GM12878 (cell line): ENCODE measurements around the gene NNMT. TPM values are rescaled to one million over a fixed set of nuclear protein-coding genes. Genes with fewer than 3 reads are reported as not detected.

Experiments
- ATAC-seq: fragments of 200-7000 bp; cut with Tn5 transposase; 3 replicates; pipeline ENCODE4 v1.9.1; 2020; ENCODE audit warnings: mild to moderate bottlenecking, moderate library complexity
- BruUV-seq: library from RNA; stranded (reverse); fragments of 400-500 nt; replicated peaks from 2 replicates; lab custom pipeline; 2021; lab: Mats Ljungman, UMichigan
- CTCF ChIA-PET: fragments of 300-600 bp; sonication (Branson Sonifier 250); formaldehyde crosslinking; extraction: SDS; loops from one replicate; lab custom pipeline; 2021; ENCODE audit warnings: inconsistent platforms; lab: Yijun Ruan, JAX
- POLR2A ChIA-PET: fragments of 350-600 bp; formaldehyde crosslinking; extraction: SDS; loops from one replicate; lab custom pipeline; 2021; ENCODE audit warnings: inconsistent platforms; lab: Charles Lee
- RAD21 ChIA-PET: fragments of 300-600 bp; sonication (Branson Sonifier 250); formaldehyde crosslinking; loops from one replicate; lab custom pipeline; 2023; ENCODE audit warnings: antibody characterized with exemption; ENCODE audit not compliant: unreplicated experiment; lab: Charles Lee
- SMC1A ChIA-PET: fragments of 300-600 bp; sonication (Branson Sonifier 250); formaldehyde crosslinking; loops from one replicate; lab custom pipeline; 2023; ENCODE audit not compliant: unreplicated experiment, uncharacterized antibody; lab: Charles Lee
- DNase-seq: peaks from one replicate; pipeline ENCODE4 v3.0.0-alpha.2; 2011; ENCODE audit warnings: low read depth, low spot score
- FAIRE-seq: peaks from 3 replicates; lab custom pipeline; 2011; peaks lifted over from hg19 to GRCh38; lab: Jason Lieb, UNC
- H2AFZ ChIP-seq: 2 replicates; pipeline ENCODE4 v1.6.0; 2011; ENCODE audit warnings: low read depth, low read length, control low read depth; ENCODE audit not compliant: control insufficient read depth
- H3K27ac ChIP-seq: 2 replicates; pipeline ENCODE4 v1.5.1; 2011; ENCODE audit warnings: control low read depth; ENCODE audit not compliant: control insufficient read depth, insufficient read depth
- H3K27me3 ChIP-seq, 2 experiments: replicated peaks in 1 of 2; 2 replicates each; pipeline versions ENCODE4 v1.6.0 to v1.6.1; 2011; ENCODE audit warnings: low read length in 1 of 2; ENCODE audit not compliant: control insufficient read depth in 2 of 2, insufficient read depth in 2 of 2
- H3K36me3 ChIP-seq, 2 experiments: 2 replicates each; pipeline ENCODE4 v1.5.1; 2011; ENCODE audit warnings: low read length in 1 of 2; ENCODE audit not compliant: control insufficient read depth in 2 of 2, insufficient read depth in 2 of 2
- H3K4me1 ChIP-seq: 2 replicates; pipeline ENCODE4 v1.6.1; 2011; ENCODE audit warnings: mild to moderate bottlenecking, low read length, moderate library complexity, mixed read lengths; ENCODE audit not compliant: control insufficient read depth, insufficient read depth
- H3K4me2 ChIP-seq: 2 replicates; pipeline ENCODE4 v1.6.0; 2011; ENCODE audit warnings: control low read depth; ENCODE audit not compliant: control insufficient read depth, insufficient read depth
- H3K4me3 ChIP-seq: fragments of 200-600 bp; sonication (generic); 2 replicates; pipeline ENCODE4 v1.5.1; 2016
- H3K79me2 ChIP-seq: 2 replicates; pipeline ENCODE4 v1.6.0; 2011; ENCODE audit warnings: low read length; ENCODE audit not compliant: control insufficient read depth, insufficient read depth
- H3K9ac ChIP-seq: 2 replicates; pipeline ENCODE4 v1.8.0; 2011; ENCODE audit warnings: low read length, control low read depth, mixed read lengths; ENCODE audit not compliant: control insufficient read depth, insufficient read depth
- H3K9me3 ChIP-seq: replicated peaks from 3 replicates; pipeline ENCODE4 v1.5.1; 2011; ENCODE audit warnings: mild to moderate bottlenecking, low read length; ENCODE audit not compliant: control insufficient read depth, insufficient read depth
- H4K20me1 ChIP-seq: 2 replicates; pipeline ENCODE4 v1.6.0; 2011; ENCODE audit not compliant: control insufficient read depth, insufficient read depth
- MXI1 ChIP-seq: fragments of 150-350 bp; IDR thresholded peaks from 2 replicates; pipeline ENCODE4 v1.6.1; 2011; ENCODE audit warnings: low read depth, mild to moderate bottlenecking, inconsistent platforms, low read length, improper control_type of control experiment
- MYB ChIP-seq: fragments of 150-350 bp; IDR thresholded peaks from 2 replicates; pipeline ENCODE4 v1.6.1; 2014; ENCODE audit warnings: mild to moderate bottlenecking, low read depth, low read length, borderline replicate concordance
- SREBF2 ChIP-seq: IDR thresholded peaks from 2 replicates; pipeline ENCODE4 v1.6.1; 2012; ENCODE audit warnings: mild to moderate bottlenecking, low read length
- ZNF384 ChIP-seq: IDR thresholded peaks from 2 replicates; pipeline ENCODE4 v1.6.1; 2012; ENCODE audit warnings: low read depth, mild to moderate bottlenecking, low read length, improper control_type of control experiment, borderline replicate concordance
- WGBS: methylation state at CpG from one replicate; pipeline ENCODE4 v1.1.6; 2016; ENCODE audit warnings: low lambda C conversion rate; ENCODE audit not compliant: insufficient replicate concordance, insufficient coverage; ENCODE audit errors: missing lambda C conversion rate; 5-methylcytosine and 5-hydroxymethylcytosine counted together
- in situ Hi-C: fragments of 300-500 bp; cut with MboI; formaldehyde crosslinking; loops from 9 replicates; pipeline ENCODE4 v1.14.3; 2018; ENCODE audit warnings: mixed read lengths
- intact Hi-C: fragments of 100-400 bp; cut with micrococcal nuclease; formaldehyde crosslinking; loops from one replicate; pipeline ENCODE4 v1.14.2; 2022; ENCODE audit not compliant: unreplicated experiment
- polyA plus RNA-seq, 11 experiments: library from polyadenylated mRNA; depleted of rRNA in 4 of 11; unstranded in 6 of 11; stranded (reverse) in 5 of 11; fragments of >200 nt; fragmentation: Nextera tagmentation in 4 of 11; fragmentation: Illumina TruSeq in 1 of 11; extraction: Ambion mirVana in 4 of 11; extraction: Trizol in 1 of 11; gene quantifications; 1 replicate in 1 of 11; 2 replicates in 10 of 11; pipeline versions ENCODE4 v1.2.1 to v1.2.3, GENCODE V29; 2011 to 2016; ENCODE audit warnings: inconsistent platforms in 2 of 11, missing spikeins in 2 of 11, low read depth in 1 of 11
- total RNA-seq, 4 experiments: library from RNA; depleted of rRNA in 3 of 4; stranded (reverse); fragments of >200 nt in 3 of 4; fragmentation: Illumina TruSeq in 1 of 4; extraction: Trizol in 1 of 4; gene quantifications; 2 replicates each; pipeline versions ENCODE4 v1.2.1 to v1.2.3, GENCODE V29; 2013 to 2021
- TF ChIP-seq, protein P1 (sequence below): fragments of 450-650 bp; IDR thresholded peaks from 2 replicates; pipeline ENCODE4 v1.6.1; 2017; ENCODE audit warnings: low read depth, mild to moderate bottlenecking, moderate library complexity
- TF ChIP-seq, protein P2 (sequence below): IDR thresholded peaks from 2 replicates; pipeline ENCODE4 v1.6.1; 2011; ENCODE audit warnings: low read depth, low read length, improper control_type of control experiment, borderline replicate concordance
- TF ChIP-seq, protein P3 (sequence below): fragments of 450-650 bp; IDR thresholded peaks from 2 replicates; pipeline ENCODE4 v1.6.1; 2018; ENCODE audit warnings: borderline replicate concordance, mild to moderate bottlenecking; ENCODE audit not compliant: partially characterized antibody
- TF ChIP-seq, protein P4 (sequence below): IDR thresholded peaks from 2 replicates; pipeline ENCODE4 v1.6.1; 2012; ENCODE audit warnings: low read depth, low read length, improper control_type of control experiment

Gene NNMT
- total and polyA plus RNA-seq, 10 of the 15 experiments (the other 5 are each of a cell fraction or from before 2014, with no cell fraction given), result 0.46 TPM; not detected in 9

DNA sequence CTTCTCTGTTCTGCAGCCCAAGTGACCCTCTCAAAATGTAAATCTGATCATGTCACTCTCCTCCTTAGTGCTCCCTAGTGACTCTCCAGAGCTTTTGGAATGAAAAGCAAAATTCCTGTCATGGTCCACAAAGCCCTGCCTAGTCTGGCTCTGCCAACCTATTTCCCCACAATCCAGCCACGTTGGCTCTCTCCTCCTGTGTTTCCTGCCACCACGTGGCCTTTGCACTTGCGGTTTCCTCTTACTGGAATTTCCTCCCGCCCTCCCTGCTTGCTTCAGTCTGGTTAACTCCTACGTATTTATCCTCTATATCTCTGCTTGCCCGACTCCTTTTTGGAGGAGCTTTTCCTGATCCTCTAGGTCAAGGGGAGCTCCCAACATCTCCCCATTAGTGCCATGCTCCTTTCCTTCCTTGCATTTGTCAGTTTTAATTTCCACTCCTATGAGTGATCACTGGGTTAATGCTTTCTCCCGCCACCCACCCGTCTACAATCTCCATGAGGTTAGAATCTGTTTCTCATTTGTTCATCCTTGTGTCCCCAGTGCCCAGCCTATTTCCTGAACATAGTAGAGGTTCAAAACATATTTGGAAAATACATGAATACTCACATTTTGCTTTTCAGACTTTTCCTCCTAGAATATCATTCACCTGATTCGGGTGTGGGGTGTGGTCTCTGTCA is 11.5 kb downstream of the NNMT start:
- peaks cover 2 to 5% of the 10 kb centered on the region in 2 experiments; a peak in 3 of 4 replicates for H3K27me3 ChIP-seq
- SMC1A ChIA-PET, result interaction anchor here (0.8 to 1.4 kb wide), 2 partner anchors 47 to 73 kb away, joined by 3 to 4 read pairs; no protein-coding TSS in a partner anchor
- no peak for TF ChIP-seq MYB
- TF ChIP-seq, protein P1, sequence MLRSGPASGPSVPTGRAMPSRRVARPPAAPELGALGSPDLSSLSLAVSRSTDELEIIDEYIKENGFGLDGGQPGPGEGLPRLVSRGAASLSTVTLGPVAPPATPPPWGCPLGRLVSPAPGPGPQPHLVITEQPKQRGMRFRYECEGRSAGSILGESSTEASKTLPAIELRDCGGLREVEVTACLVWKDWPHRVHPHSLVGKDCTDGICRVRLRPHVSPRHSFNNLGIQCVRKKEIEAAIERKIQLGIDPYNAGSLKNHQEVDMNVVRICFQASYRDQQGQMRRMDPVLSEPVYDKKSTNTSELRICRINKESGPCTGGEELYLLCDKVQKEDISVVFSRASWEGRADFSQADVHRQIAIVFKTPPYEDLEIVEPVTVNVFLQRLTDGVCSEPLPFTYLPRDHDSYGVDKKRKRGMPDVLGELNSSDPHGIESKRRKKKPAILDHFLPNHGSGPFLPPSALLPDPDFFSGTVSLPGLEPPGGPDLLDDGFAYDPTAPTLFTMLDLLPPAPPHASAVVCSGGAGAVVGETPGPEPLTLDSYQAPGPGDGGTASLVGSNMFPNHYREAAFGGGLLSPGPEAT, result no peak
- TF ChIP-seq, protein P2, sequence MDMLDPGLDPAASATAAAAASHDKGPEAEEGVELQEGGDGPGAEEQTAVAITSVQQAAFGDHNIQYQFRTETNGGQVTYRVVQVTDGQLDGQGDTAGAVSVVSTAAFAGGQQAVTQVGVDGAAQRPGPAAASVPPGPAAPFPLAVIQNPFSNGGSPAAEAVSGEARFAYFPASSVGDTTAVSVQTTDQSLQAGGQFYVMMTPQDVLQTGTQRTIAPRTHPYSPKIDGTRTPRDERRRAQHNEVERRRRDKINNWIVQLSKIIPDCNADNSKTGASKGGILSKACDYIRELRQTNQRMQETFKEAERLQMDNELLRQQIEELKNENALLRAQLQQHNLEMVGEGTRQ, result no peak
- TF ChIP-seq SREBF2, result no peak
- no peak for TF ChIP-seq MXI1
- TF ChIP-seq, protein P3, sequence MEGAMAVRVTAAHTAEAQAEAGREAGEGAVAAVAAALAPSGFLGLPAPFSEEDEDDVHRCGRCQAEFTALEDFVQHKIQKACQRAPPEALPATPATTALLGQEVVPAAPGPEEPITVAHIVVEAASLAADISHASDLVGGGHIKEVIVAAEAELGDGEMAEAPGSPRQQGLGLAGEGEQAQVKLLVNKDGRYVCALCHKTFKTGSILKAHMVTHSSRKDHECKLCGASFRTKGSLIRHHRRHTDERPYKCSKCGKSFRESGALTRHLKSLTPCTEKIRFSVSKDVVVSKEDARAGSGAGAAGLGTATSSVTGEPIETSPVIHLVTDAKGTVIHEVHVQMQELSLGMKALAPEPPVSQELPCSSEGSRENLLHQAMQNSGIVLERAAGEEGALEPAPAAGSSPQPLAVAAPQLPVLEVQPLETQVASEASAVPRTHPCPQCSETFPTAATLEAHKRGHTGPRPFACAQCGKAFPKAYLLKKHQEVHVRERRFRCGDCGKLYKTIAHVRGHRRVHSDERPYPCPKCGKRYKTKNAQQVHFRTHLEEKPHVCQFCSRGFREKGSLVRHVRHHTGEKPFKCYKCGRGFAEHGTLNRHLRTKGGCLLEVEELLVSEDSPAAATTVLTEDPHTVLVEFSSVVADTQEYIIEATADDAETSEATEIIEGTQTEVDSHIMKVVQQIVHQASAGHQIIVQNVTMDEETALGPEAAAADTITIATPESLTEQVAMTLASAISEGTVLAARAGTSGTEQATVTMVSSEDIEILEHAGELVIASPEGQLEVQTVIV, result no peak
- TF ChIP-seq, protein P4, sequence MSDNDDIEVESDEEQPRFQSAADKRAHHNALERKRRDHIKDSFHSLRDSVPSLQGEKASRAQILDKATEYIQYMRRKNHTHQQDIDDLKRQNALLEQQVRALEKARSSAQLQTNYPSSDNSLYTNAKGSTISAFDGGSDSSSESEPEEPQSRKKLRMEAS, result no peak
- no peak for TF ChIP-seq ZNF384
- H3K79me2 ChIP-seq, result no peaks in the 10 kb centered on the region
- no peak overlapping the region for H3K4me2 ChIP-seq
- no peak for FAIRE-seq
- no peak overlapping the region for H3K9ac ChIP-seq
- 4% methylated on average over 9 of the region's 9 CpGs for WGBS
- intact Hi-C loops (no loop called here), in situ Hi-C loops (no loop called here)
- H3K4me3 ChIP-seq, result no peak overlapping the region
- RAD21 ChIA-PET, result no interaction called here
- H3K36me3 ChIP-seq, result no peaks in the 10 kb centered on the region
- H3K27ac ChIP-seq, result no peak overlapping the region
- no peak overlapping the region for H2AFZ ChIP-seq
- ATAC-seq, result no peak
- H3K4me1 ChIP-seq, result no peaks in the 10 kb centered on the region
- POLR2A ChIA-PET, result no interaction called here
- BruUV-seq, result no TSS peak
- CTCF ChIA-PET, result no interaction called here
- H4K20me1 ChIP-seq, result no peaks in the 10 kb centered on the region
- no peak for DNase-seq
- H3K9me3 ChIP-seq, result no peaks in the 10 kb centered on the region
